ENCODE data around the gene MTARC2.

Gene MTARC2

DNA sequence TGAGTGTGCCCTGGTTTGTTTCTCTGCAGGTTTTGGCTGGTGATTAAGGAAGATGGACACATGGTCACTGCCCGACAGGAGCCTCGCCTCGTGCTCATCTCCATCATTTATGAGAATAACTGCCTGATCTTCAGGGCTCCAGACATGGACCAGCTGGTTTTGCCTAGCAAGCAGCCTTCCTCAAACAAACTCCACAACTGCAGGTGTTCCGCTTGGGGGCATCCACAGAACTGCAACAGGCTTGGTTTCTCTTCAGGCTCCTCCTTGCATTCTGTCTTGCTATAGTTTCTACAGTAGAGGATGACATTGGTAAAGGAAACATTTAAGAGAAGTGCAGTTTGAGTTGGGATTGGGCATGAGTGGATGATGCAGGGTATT lies 6.8 kb downstream of the MTARC2 start:
- DNase-seq (ENCODE audit: insufficient read length) = no peak
- no peak for TF ChIP-seq TAF1 (IDR thresholded peaks at IDR 0.05; ENCODE audit: borderline replicate concordance, low read depth, low read length)
- TF ChIP-seq POLR2AphosphoS5 (IDR thresholded peaks at IDR 0.05; ENCODE audit: low read depth, low read length) = no peak
- no peak for TF ChIP-seq POLR2A (IDR thresholded peaks at IDR 0.05; ENCODE audit: low read depth, low read length)
- no peak for FAIRE-seq

DNA sequence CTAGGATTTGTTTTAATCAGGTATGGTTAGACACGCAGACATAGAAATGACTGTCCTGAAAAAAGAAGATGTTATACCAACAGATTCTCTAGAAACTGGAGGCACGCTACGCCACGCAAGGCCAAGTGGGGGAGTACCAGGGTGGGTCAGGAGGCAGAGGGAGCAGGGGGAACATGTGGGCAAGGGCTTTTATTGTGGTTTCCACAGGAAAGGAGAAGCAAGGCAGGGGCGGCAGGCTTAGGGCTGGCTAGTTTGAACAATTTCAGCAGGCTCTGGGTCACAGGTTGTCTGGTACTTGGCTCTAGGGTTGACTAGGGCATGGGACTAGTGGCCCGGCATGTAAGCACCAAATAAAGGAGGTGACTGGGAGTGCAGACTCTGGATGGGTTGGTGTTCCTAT lies 7.2 kb downstream of the MTARC2 start:
- FAIRE-seq = no peak
- TF ChIP-seq TAF1 (IDR thresholded peaks at IDR 0.05; ENCODE audit: borderline replicate concordance, low read depth, low read length) = no peak
- no peak for TF ChIP-seq POLR2AphosphoS5 (IDR thresholded peaks at IDR 0.05; ENCODE audit: low read depth, low read length)
- no peak for TF ChIP-seq POLR2A (IDR thresholded peaks at IDR 0.05; ENCODE audit: low read depth, low read length)

DNA sequence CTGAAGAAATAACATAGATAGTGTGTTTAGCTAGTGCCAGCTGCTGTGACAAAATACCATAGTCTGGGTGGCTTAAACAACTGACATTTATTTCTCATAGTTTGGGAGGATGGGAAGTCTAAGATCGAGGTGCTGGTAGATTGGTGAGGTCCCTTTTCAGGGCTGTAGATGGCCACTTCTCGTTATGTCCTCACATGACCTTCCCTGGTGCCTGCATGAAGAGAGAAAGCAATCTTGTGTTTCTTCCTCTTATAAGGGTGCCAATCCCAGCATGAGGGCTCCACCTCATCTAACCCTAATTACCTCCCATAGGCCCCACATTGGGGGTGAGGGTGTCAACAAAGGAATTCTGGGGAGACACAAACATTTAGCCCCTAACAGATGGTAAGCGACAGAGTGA lies 9.3 kb downstream of the MTARC2 start:
- TF ChIP-seq POLR2AphosphoS5 (IDR thresholded peaks at IDR 0.05; ENCODE audit: low read depth, low read length) = no peak
- no peak for TF ChIP-seq TAF1 (IDR thresholded peaks at IDR 0.05; ENCODE audit: borderline replicate concordance, low read depth, low read length)
- no peak for TF ChIP-seq POLR2A (IDR thresholded peaks at IDR 0.05; ENCODE audit: low read depth, low read length)
- FAIRE-seq (no peak), DNase-seq (ENCODE audit: insufficient read length) (no peak)

More for the DNA sequence above, 7.2 kb downstream of the MTARC2 start:
- DNase-seq (ENCODE audit: insufficient read length) = no peak

DNA sequence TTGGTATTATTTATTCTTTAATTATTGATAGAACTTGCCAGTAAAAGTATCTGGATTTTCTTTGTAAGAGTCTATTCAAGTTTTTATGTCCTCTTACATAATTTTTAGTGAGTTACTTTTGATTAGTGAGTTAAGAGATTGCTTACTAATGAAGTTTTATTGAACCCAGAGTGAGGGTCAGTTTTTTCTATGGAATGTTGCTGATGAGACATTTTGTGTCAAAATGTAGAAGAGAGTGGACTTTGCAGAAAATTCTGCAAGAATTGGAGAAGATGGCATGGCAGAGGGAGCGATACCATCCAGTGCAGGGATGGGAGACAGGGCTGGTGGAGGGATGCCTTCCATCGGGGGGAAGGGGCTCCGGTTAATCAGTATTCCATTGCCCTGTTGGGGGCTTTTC lies 11.0 kb downstream of the MTARC2 start:
- FAIRE-seq = no peak
- no peak for TF ChIP-seq TAF1 (IDR thresholded peaks at IDR 0.05; ENCODE audit: borderline replicate concordance, low read depth, low read length)
- DNase-seq (ENCODE audit: insufficient read length) = no peak

DNA sequence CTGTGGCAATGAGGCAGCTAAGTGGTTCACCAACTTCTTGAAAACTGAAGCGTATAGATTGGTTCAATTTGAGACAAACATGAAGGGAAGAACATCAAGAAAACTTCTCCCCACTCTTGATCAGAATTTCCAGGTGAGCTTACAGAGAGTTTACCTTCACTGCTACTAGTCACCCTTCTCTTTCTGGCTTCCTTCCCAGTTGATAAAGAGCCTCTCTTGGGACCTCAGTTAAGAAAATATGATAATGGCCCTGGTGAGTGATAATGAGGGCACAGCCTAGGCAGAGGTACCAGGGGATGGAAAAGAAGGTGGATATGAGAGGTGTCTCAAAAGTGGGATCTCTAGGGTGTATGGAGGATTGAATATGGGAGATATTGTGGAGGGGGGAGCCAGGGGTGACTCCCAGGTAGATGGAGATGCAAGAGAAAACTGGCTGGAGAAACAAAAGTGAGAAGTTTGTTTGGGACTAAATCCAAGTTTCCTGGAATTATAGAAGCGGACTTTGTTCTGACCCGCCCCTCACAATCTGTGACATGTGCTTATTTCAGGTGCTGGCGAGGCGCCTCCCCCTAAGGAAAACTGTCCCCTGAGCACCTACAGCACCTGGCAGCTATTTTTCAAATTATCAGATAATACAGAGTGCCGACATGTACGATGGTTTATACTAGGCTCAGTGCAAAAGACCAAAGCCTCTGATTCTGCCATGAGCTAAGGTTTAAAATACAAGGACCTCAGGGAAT lies 13.7 kb downstream of the MTARC2 start:
- TF ChIP-seq POLR2AphosphoS5 (IDR thresholded peaks at IDR 0.05; ENCODE audit: low read depth, low read length) = no peak
- TF ChIP-seq TAF1 (IDR thresholded peaks at IDR 0.05; ENCODE audit: borderline replicate concordance, low read depth, low read length) = no peak
- TF ChIP-seq POLR2A (IDR thresholded peaks at IDR 0.05; ENCODE audit: low read depth, low read length) = no peak
- FAIRE-seq (no peak), DNase-seq (ENCODE audit: insufficient read length) (no peak)

DNA sequence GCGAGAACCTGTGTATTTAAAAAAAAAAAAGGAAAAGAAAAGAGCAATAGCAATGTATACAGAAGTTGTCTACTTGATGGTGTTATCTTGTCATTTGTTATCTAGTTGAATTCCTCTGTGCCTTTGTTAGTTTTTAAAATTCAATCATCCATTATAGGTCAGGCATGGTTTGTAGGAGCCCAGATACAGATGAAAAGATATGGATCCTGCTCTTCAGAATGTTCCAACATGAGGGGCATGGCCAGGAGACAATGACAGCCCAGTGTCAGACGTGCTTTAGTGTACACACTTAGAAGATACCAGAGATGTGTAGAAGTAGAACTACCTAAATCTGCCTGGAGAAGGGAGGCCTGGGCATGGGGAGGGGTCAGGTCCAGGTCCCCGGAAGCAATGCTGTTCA lies 16.6 kb downstream of the MTARC2 start:
- no peak for TF ChIP-seq POLR2AphosphoS5 (IDR thresholded peaks at IDR 0.05; ENCODE audit: low read depth, low read length)
- TF ChIP-seq TAF1 (IDR thresholded peaks at IDR 0.05; ENCODE audit: borderline replicate concordance, low read depth, low read length) = no peak
- TF ChIP-seq POLR2A (IDR thresholded peaks at IDR 0.05; ENCODE audit: low read depth, low read length) = no peak
- FAIRE-seq = no peak

DNA sequence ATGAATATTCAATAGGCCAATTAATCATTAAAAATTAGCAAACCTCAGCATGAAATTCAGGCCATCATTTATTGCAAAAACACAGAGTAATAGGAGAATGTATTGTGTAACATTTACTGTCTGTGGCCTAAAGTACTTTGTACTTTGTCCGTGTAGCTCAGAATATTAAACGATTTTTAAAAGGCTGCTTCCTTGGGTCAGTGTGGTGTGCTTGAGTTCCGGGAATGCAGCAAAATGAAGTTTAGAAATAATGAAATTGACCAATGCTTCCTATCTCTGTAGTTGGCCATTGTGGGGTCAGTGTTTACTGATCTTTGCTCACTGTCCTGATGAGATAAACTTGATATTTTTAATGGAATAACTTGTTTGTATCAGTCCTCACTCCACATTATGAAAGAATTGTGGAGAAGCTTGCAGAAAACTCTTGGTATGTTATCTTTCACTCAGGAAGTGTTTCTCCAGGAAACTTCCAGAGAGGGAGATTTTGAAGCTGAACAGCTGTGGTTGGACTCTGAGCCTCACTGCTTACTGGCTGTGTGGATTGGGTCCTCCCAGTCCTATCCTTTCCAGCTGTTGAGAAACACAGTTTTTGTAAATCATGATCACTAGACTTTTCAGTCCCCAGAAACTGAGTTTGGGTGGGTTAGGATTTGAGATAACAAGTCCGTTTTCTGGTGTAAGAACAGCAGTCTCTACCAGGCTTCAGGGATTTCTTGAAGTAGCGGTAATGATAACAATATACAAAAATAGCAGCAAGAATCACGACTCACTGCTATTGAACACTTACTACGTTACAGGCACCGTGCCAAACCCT lies 19.4 kb downstream of the MTARC2 start:
- FAIRE-seq (no peak), DNase-seq (ENCODE audit: insufficient read length) (no peak)
- TF ChIP-seq POLR2AphosphoS5 (IDR thresholded peaks at IDR 0.05; ENCODE audit: low read depth, low read length) (no peak), TAF1 (IDR thresholded peaks at IDR 0.05; ENCODE audit: borderline replicate concordance, low read depth, low read length) (no peak), POLR2A (IDR thresholded peaks at IDR 0.05; ENCODE audit: low read depth, low read length) (no peak)

More for the DNA sequence above, 16.6 kb downstream of the MTARC2 start:
- no peak for DNase-seq (ENCODE audit: insufficient read length)

DNA sequence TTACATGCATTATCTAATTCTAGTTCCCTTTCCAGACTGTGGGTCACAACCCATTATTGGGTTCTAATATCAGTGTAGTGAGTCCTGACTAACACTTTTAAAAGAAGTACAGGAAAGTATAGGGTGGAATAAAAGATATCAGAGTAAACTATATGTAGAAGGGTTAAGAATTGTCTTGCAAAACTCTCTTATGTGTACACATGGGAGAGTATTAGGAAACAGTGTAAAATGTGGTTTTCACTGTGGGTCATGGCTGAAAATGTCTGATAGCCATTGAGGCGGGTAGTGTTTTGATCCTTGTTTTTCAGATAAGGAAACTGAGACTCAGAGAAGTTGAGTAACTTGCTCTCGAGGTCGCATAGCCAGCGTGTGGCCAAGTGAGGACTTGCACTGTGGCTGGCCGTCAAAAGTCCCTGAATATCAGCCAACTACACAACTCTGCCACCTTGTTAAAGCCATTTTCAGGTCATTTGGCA lies 20.0 kb downstream of the MTARC2 start:
- DNase-seq (ENCODE audit: insufficient read length) (no peak), FAIRE-seq (peak; percentile 50)
- no peak for TF ChIP-seq TAF1 (IDR thresholded peaks at IDR 0.05; ENCODE audit: borderline replicate concordance, low read depth, low read length)

DNA sequence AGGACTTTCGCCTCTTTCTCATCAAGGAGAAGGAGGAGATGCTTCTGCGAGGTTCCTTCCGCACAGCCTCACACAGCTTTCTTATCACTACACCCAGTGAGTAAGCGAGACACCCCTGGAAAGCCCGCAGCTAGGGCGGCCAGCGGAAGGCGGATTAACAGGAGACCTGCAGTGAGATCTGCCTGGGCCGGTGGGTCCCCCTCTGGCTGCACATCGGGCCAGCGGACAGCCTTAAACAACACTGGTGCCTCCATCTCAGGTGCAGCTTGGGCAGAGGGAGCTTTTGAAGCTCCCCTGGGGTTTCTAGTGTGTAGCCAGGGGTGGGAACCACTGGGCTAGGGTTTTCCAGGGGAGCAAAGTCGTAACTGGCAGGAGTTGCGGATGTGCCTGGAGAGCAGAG lies 21.1 kb downstream of the MTARC2 start:
- FAIRE-seq = no peak
- no peak for DNase-seq (ENCODE audit: insufficient read length)
- TF ChIP-seq TAF1 (IDR thresholded peaks at IDR 0.05; ENCODE audit: borderline replicate concordance, low read depth, low read length) = no peak
- TF ChIP-seq POLR2AphosphoS5 (IDR thresholded peaks at IDR 0.05; ENCODE audit: low read depth, low read length) = no peak
- TF ChIP-seq POLR2A (IDR thresholded peaks at IDR 0.05; ENCODE audit: low read depth, low read length) = no peak

DNA sequence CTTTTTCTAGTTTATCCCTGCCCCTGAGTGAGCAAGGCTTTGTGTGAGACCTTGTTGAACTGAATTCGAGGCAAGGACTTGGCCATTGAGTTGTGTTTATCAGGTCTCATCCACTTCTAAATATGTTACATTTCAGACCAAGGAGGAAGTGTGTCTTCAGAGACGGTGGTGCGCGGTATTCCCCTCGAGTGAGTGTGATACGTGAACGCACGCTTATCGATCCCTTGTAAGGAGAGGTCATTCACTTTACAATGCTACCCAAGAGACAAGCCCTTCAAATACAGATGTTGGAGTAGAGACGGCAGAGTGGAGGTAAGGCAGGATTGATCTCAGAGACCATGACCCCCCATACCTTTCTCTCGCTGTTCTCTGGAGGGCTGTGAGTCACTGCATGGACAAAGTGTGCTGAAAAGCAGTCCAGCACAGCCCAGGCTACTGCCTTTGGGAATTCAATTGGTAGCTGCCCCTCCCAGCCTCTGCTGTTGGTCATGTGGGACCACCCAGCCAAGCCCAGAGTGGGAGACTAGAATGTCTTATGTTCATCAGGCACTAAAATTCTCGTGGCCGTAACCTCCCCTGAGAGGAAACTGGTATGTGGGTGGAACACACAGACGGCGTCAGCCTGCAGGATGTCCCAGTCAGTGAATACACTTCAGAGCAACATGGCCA lies 22.3 kb downstream of the MTARC2 start:
- TF ChIP-seq TAF1 (IDR thresholded peaks at IDR 0.05; ENCODE audit: borderline replicate concordance, low read depth, low read length) = peak; percentile 41; the same call in 1 of the 2 replicates
- TF ChIP-seq POLR2AphosphoS5 (IDR thresholded peaks at IDR 0.05; ENCODE audit: low read depth, low read length) = peak; percentile 57
- peak; percentile 54 for TF ChIP-seq POLR2A (IDR thresholded peaks at IDR 0.05; ENCODE audit: low read depth, low read length)
- FAIRE-seq (peak; percentile 97), DNase-seq (ENCODE audit: insufficient read length) (peak; percentile 29)

DNA sequence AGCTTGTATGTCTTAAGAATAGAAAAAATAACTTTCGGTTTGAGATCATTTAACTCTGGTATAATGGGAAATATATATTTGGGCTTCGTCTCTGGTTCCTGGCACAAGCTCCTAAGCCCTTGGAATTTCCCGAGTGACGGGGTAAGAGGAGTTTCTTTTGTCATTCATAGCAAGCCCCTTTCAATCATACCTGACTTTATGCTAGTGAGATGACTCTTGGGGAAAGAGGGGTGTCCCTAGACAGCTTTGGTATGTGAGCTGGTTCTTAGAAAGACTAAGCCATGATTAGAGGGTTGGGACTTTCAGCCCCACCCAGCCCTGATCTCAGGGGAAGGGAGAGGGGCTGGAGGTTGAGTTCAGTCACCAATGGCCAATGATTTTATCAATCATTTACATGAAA lies 24.7 kb downstream of the MTARC2 start:
- TF ChIP-seq POLR2AphosphoS5 (IDR thresholded peaks at IDR 0.05; ENCODE audit: low read depth, low read length) (no peak), TAF1 (IDR thresholded peaks at IDR 0.05; ENCODE audit: borderline replicate concordance, low read depth, low read length) (no peak), POLR2A (IDR thresholded peaks at IDR 0.05; ENCODE audit: low read depth, low read length) (no peak)
- DNase-seq (ENCODE audit: insufficient read length) (no peak), FAIRE-seq (no peak)
